GM18861 (cell line): ENCODE results near the gene TTC34.

Experiments
- ATAC-seq: cut with Tn5 transposase; IDR thresholded peaks from one replicate; pipeline ENCODE4 v1.9.1; 2021; ENCODE audit not compliant: unreplicated experiment

TTC34 gene

DNA sequence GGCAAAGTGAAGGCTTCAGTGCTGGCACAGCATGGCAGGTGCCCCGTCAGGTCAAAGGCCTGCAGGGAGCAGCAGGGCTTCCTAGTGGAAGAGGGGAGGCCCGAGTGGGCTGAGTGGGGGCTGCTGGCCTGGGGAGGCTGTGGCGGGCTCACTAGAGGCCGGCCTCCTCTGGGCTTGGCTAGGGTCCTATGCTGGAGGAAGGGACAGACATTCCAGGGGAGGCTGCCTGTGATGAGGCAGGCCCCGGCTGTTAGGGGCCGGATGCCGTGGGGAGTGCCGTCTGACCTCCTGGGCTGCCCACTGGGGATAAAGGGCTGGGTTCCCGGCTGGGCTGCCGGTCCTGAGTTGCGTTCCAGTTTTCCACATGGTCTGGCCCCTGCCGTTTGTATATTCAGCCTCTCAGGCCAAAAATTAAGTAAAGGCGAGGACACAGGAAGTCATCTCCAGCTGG lies 193.8 kb downstream of the TTC34 start:
- no peak for ATAC-seq

DNA sequence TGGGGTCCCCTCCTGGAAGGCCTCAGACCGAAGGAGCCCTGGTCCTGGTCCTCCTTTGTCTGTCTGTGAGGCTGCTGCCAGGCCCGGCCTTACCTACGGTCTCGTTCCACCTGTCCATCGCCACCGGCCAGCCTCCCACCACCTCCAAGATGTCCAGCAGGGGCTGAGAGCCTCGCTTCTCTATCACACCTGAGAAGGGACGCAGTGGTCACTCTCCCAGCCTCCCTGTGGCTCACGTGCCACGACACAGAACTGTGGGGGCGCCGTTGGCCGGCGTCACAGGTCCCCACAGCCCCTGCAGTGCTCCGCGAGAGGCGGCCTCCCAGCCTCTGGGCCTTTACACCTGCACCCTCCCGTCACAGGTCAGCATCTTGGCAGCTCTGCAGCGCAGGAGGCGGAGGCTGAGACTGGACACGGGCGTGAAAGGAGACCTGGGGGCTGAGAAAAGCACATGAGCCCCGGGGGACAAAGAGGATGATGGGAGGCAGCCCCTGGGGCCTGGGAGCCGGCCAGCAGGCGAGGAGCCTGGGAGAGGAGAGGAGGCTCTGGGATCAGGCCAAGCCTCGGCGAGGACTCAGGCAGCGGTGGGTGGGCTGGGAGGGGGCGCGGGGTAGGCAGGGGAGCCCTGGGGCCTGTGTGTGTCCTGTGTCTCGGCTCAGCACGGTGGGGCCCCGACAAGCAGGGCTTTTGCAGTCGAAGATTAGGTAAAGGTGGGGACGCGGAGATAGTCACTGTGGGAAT lies 194.4 kb downstream of the TTC34 start:
- ATAC-seq = no peak

DNA sequence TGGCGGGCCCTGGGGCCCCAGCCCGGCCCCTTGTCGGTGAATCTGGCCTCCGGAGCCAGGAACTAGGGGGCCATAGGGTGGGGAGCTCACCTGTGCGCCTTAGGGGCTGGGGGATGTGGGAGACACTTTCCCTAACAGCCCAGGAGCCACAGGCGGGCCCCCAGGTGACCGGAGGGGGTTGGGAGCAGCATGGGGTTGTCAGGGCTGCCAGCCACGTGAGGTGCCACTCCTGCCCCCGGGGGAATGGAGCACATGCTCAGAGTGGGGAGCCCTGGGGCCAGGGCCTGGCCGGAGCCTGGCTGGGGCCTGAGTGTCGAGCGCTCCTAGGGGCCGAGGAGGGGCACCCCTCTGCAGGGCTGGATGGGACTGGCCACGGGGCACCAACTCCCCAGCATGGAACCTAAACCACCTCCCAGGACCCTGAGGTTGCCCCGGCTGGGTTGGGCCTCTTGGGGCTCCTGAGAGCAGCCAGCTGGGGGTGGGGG lies 195.1 kb downstream of the TTC34 start:
- ATAC-seq = no peak

DNA sequence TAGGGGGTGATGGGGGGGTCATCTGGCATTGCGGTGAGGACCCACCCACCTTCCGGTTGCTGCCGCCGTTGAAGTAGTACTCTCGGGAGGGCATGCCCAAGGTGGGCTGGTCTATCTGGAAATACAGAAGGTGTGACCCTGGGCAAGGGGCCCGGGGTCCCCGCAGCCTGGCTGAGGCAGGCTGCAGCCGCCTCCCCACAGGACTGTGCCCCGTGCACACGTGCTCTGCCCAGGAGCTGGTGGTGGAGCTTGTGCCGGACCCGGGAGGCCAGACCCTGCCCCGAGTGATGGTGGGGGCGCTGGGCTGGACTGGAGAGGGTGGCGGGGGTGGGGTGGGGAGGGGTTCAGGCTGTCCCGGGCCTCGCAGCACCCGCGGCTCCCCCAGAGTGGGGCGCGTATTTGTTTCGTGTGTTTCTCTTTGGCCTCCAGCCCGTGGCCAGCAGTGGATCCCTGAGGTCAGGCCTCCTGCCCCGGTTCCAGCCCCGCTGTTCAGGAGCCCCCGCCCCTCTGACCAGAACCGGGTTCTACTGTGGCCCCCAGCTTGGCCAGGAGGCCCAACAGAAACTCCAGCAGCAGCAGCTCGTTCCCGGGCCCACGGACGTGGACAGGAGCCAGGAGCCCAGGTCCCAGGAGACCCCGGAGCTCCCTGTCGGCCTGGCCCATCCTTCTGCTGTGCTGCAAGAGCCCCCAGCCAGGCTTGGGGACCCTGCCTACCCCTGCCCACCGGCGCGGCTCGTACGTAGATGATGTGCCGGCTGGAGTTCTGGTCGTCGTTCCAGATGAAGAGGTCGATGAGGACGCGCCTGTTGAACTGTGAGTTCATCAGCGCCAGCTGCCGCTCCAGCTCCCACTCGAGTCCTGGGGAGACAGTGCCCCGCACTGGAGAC lies 195.7 kb downstream of the TTC34 start:
- no peak for ATAC-seq

DNA sequence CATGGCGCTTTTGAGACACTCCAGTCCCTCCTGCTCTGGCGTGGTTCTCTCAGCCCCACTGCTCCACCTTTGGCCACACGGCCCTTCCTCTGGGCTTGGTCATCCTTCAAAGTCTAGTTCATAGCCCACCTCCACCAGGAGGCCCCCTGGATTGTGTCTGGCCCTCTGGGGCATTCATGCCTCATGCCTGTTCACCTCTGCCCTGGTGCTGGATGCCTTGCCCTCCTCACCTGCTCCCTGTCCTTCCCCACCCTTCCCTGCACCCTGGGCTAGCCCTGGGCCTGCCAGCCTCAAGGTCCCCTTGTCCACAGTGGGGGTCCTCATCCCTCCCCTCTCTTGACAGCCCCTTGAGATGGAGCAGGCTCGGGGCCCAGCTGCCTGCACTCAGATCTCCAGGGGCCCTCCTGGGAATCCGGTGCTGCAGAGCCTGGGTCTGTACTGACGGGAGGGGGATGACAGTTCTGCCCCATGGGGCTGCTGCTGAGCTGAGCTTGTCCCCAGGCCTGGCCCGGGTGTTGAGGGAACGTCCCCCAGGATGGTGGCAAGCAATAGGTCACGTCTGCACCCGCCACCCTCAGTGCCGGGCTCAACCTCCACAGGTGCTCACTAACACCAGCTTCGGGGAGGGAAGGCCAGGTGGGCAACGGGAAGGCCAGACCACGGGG lies 196.5 kb downstream of the TTC34 start:
- ATAC-seq = no peak

GRCh38 chr1:2604156-2604843 lies 197.2 kb downstream of the TTC34 start:
- no peak for ATAC-seq

GRCh38 chr1:2603521-2604155 lies 197.9 kb downstream of the TTC34 start:
- ATAC-seq = no peak

GRCh38 chr1:2602866-2603520 lies 198.5 kb downstream of the TTC34 start:
- no peak for ATAC-seq

DNA sequence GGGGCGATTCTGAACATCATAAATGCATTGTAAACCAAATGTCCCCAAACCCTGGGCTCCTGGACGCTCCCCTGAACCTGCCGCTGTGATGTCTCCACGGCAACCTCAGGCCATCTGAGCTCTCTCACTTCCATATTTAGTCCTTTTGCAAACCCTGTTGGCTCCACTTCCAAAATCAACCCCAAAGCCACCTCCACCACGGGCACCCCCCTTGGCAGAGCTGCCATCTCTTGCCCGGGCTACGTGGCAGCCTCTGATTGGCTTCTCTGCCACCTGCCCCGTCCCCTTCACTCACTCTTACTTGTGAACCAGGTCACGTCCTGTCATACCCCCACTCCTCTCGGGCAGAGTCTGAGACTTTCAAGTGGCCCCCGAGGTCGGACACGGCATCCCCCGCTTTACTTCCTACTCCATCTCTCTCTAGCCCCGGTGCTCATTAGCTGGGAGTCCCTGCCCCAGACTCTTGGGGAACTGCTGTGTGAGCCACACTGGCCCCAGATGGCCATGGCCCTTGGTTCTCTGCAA lies 199.1 kb downstream of the TTC34 start:
- no peak for ATAC-seq

- no peak for ATAC-seq
Observed at GRCh38 chr1:2601721-2602303, 199.7 kb downstream of the TTC34 start.

- no peak for ATAC-seq
Observed at GRCh38 chr1:2598329-2598931, 203.1 kb downstream of the TTC34 start.

DNA sequence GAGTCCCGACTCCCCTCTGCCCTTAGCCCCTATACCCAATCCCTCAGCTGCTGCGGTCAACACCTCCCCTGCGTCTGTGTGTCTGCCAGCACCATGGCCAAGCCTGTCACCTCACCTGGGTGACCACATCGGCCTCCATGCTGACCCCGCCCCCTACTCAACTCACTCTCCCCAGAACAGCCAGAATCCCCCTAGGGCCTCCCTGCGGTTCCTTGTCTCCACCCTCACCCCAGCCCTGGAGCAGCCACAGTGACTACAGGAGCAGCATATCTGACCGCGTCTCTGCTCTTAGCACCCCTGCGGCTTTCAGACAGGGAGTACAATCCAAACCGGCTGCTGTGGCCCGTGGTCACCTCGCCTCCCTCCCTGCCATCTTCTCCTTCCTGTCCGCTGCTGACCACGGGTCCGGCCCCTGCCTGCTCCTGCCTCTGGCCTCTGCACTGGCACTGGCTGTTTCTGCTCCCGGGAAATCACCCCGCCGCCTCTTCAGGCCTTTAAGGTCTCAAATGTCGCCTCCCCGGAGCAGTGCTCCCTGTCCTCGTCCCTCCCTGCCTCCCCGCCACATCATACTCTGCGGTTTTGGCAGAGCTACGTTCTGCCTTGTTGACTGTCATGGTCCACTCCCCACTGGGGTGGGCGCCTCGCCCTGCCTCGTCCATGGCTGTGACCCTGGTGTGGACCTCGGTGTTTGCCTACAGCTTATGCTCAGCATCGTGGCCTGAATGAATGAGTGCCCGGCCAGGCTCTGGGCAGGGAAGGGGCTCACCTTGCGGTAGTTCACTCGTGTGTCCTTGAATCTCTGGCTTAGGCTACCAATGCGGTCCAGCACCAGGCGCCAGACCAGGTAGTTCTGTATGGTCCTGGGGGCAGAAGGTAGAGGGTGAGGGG lies 203.8 kb downstream of the TTC34 start:
- no peak for ATAC-seq

DNA sequence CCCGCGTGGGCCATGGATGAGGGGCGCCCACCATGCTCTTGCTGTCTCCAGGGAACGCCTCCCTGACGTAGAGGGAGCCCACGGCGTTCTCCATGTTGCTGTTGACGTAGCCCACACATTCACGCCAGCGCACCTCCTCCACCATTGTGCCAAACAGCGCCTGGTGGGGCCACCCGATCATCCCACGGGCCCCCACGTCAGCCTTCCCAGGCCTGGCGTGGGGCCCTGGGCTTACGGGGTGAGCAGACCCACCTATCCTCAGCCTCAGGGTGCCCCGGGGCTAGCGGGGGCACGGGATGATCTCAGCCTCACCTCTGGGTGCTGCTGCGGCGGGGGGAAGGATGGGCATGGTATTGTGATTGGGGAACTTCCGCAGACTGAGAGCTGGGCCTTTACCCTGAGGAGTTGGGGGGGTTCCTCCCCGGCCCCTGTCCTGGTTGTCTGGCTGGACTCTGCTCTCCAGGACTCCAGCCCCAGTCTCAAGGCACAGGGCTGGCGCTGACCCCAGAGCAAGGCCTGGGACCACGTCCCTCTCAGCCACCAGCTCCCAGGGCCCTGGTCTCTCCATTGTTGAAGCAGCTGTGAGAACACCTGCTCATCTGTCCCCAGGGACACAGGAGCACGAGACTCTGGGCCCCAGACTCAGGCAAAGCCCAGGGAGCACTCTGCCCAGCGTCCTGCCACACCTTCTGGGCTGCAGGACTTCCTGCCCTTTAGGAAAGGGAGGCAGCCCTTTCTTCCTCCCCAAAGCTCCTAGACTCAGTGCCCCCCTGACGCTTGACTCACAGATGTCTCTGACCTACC lies 204.8 kb downstream of the TTC34 start:
- ATAC-seq = no peak

DNA sequence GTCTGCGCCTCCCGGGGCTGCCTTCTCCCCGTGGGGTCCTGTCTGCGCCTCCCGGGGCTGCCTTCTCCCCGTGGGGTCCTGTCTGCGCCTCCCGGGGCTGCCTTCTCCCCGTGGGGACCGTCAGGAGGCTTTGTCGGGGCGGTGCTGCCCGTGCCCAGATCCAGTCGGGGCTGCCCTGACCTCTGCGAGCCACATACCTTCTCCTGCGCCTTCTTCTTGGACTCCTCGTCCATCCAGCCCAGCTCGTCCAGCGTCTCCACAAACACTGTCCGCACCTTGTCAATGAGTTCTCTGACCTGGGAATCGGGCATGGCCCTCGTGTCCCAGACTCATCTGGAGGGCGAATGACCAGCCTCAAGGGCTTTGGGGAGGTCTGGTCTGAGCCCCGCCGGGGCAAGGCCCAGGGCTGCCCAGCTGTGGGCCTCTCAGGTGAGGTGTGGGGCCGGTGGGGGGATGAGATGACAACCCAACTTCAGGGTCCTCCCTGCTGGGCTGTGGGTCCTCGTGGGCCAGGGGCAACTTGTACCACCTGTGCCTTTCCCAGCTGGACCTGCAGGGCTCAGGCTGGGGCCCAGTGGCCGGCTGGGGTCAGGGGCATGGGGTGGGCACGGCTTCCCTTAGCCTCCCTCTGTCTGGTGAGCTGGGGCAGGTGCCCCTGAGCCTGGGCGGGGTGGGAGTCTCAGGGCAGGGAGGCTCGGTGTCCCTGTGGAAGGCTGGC lies 205.5 kb downstream of the TTC34 start:
- ATAC-seq = no peak

- no peak for ATAC-seq
Observed at GRCh38 chr1:2595261-2595811, 206.2 kb downstream of the TTC34 start.

GRCh38 chr1:2594641-2595131 lies 206.8 kb downstream of the TTC34 start:
- ATAC-seq = no peak
